B cell (primary cell): ENCODE data around the gene RBM19. TPM values are rescaled to one million over a fixed set of nuclear protein-coding genes. Genes with fewer than 3 reads are reported as not detected.

Experiments used
- ATAC-seq: fragments of 200-7000 bp; cut with Tn5 transposase; one replicate; pipeline ENCODE4 v1.10.0; 2021; ENCODE audit warnings: low read depth, mild to moderate bottlenecking, moderate number of reproducible peaks, moderate library complexity
- CTCF ChIA-PET: fragments of 350-600 bp; sonication (Branson Sonifier 250); formaldehyde crosslinking; loops from one replicate; lab custom pipeline; 2021; ENCODE audit warnings: antibody characterized with exemption, inconsistent platforms; lab: Charles Lee
- POLR2A ChIA-PET: fragments of 350-600 bp; sonication (Branson Sonifier 250); formaldehyde crosslinking; loops from one replicate; lab custom pipeline; 2021; ENCODE audit warnings: antibody characterized with exemption; lab: Charles Lee
- DNase-seq: peaks from one replicate; pipeline ENCODE4 v3.0.0; 2013
- H2AFZ ChIP-seq: 2 replicates; pipeline ENCODE4 v1.6.1; 2012; ENCODE audit warnings: mild to moderate bottlenecking, low read depth, low read length; ENCODE audit not compliant: insufficient read depth, poor library complexity, severe bottlenecking
- H3K27ac ChIP-seq, 2 donors: 1 replicate in 1 of 2; 2 replicates in 1 of 2; pipeline ENCODE4 v1.5.1; 2012 to 2013; ENCODE audit warnings: low read length in 2 of 2, mild to moderate bottlenecking in 2 of 2, moderate library complexity in 1 of 2
- H3K27me3 ChIP-seq, 4 experiments: fragments of 200-600 bp in 1 of 4; sonication (generic) in 1 of 4; replicated peaks in 1 of 4; 1 replicate in 2 of 4; 2 replicates in 2 of 4; pipeline versions ENCODE4 v1.6.1 to v1.7.0; 2013 to 2016; ENCODE audit warnings: low read length in 3 of 4, mild to moderate bottlenecking in 2 of 4, mixed read lengths in 1 of 4, moderate library complexity in 1 of 4; ENCODE audit not compliant: insufficient read depth in 4 of 4, control insufficient read depth in 3 of 4; ENCODE audit errors: control extremely low read depth in 1 of 4
- H3K36me3 ChIP-seq, 2 experiments: replicated peaks in 1 of 2; 1 replicate in 1 of 2; 2 replicates in 1 of 2; pipeline versions ENCODE4 v1.6.1 to v1.7.1; 2013; ENCODE audit warnings: low read length in 1 of 2; ENCODE audit not compliant: insufficient read depth in 2 of 2, control insufficient read depth in 1 of 2; ENCODE audit errors: control extremely low read depth in 1 of 2, extremely low read depth in 1 of 2
- H3K4me1 ChIP-seq, 2 donors: fragments of 200-600 bp in 1 of 2; sonication (generic) in 1 of 2; 1 replicate in 1 of 2; 2 replicates in 1 of 2; pipeline versions ENCODE4 v1.5.1 to v1.6.1; 2013 to 2017; ENCODE audit warnings: low read length in 2 of 2; ENCODE audit not compliant: control insufficient read depth in 2 of 2, insufficient read depth in 2 of 2
- H3K4me2 ChIP-seq: replicated peaks from 2 replicates; pipeline ENCODE3; 2012; ENCODE audit warnings: mild to moderate bottlenecking, low read depth, low read length; ENCODE audit not compliant: poor library complexity, severe bottlenecking
- H3K4me3 ChIP-seq, 5 experiments: fragments of 200-600 bp in 1 of 5; sonication (generic) in 1 of 5; 1 replicate in 3 of 5; 2 replicates in 2 of 5; pipeline versions ENCODE4 v1.5.1 to v1.7.0; 2011 to 2016; ENCODE audit warnings: low read length in 4 of 5, mild to moderate bottlenecking in 4 of 5, low read depth in 2 of 5, control low read depth in 1 of 5, moderate library complexity in 1 of 5; ENCODE audit not compliant: insufficient read depth in 1 of 5; ENCODE audit errors: control extremely low read depth in 1 of 5, extremely low read depth in 1 of 5
- H3K79me2 ChIP-seq: fragments of 200-600 bp; sonication (generic); one replicate; pipeline ENCODE4 v1.6.0; 2016; ENCODE audit warnings: low read length; ENCODE audit not compliant: control insufficient read depth, insufficient read depth
- H3K9ac ChIP-seq: fragments of 200-600 bp; sonication (generic); 2 replicates; pipeline ENCODE4 v1.6.1; 2017; ENCODE audit warnings: mild to moderate bottlenecking, low read length, moderate library complexity
- H3K9me3 ChIP-seq, 3 donors: one replicate each; pipeline versions ENCODE4 v1.6.1 to v1.7.1; 2013; ENCODE audit warnings: low read length in 2 of 3; ENCODE audit not compliant: control insufficient read depth in 2 of 3, insufficient read depth in 1 of 3; ENCODE audit errors: control extremely low read depth in 1 of 3
- H4K20me1 ChIP-seq: 2 replicates; pipeline ENCODE4 v1.6.0; 2012; ENCODE audit warnings: mild to moderate bottlenecking, low read length; ENCODE audit not compliant: insufficient read depth, control insufficient read depth, poor library complexity, severe bottlenecking
- H3K27ac Mint-ChIP-seq: one replicate; pipeline ENCODE4 v1.8.0; 2021; ENCODE audit warnings: mixed read lengths
- H3K27me3 Mint-ChIP-seq: one replicate; pipeline ENCODE4 v1.8.0; 2021; ENCODE audit warnings: mixed read lengths
- H3K4me1 Mint-ChIP-seq: one replicate; pipeline ENCODE4 v1.8.0; 2021; ENCODE audit warnings: mixed read lengths
- H3K4me3 Mint-ChIP-seq: one replicate; pipeline ENCODE4 v1.8.0; 2021; ENCODE audit warnings: mixed read lengths
- H3K9me3 Mint-ChIP-seq: one replicate; pipeline ENCODE4 v1.8.0; 2022; ENCODE audit warnings: mixed read lengths; ENCODE audit not compliant: insufficient read depth
- CTCF ChIP-seq: fragments of 200-600 bp; IDR thresholded peaks from one replicate; pipeline ENCODE4 v1.8.0; 2022; ENCODE audit warnings: antibody characterized with exemption, mild to moderate bottlenecking
- EZH2 ChIP-seq: IDR thresholded peaks from 2 replicates; pipeline ENCODE4 v1.6.1; 2012; ENCODE audit warnings: borderline replicate concordance, low read depth, mild to moderate bottlenecking, moderate library complexity, low read length; ENCODE audit not compliant: insufficient read depth, poor library complexity, severe bottlenecking
- WGBS: methylation state at CpG from one replicate; pipeline ENCODE4 v1.1.5; 2013; ENCODE audit warnings: missing lambda C conversion rate; ENCODE audit not compliant: insufficient coverage; 5-methylcytosine and 5-hydroxymethylcytosine counted together
- intact Hi-C: fragments of 100-400 bp; cut with micrococcal nuclease; formaldehyde crosslinking; loops from one replicate; pipeline ENCODE4 v1.10.0; 2022
- polyA plus RNA-seq: library from polyadenylated mRNA; depleted of rRNA; stranded (reverse); fragments of >200 nt; gene quantifications from 2 replicates; pipeline ENCODE4 v1.2.3, GENCODE V29; 2012
- total RNA-seq, 2 donors: library from RNA; stranded (reverse); fragments of 120-200 nt in 1 of 2; gene quantifications; 1 replicate in 1 of 2; 2 replicates in 1 of 2; pipeline versions ENCODE4 v1.2.3 to v1.2.4, GENCODE V29; 2013 to 2022

RBM19 gene
- total and polyA plus RNA-seq, 2 donors (not counting 1 experiment from before 2014, with no cell fraction given), result 43.1 to 90.0 TPM

- no peak overlapping the region for H3K27ac ChIP-seq
- no peak overlapping the region for H2AFZ ChIP-seq
- H3K4me3 ChIP-seq, result no peak overlapping the region
- no peak for TF ChIP-seq EZH2
- peaks cover 28% of the 10 kb centered on the region for H3K27me3 Mint-ChIP-seq
- no peaks in the 10 kb centered on the region for H3K9me3 Mint-ChIP-seq
- ATAC-seq (no peak), DNase-seq (no peak)
- no peaks in the 10 kb centered on the region for H4K20me1 ChIP-seq
- POLR2A ChIA-PET, result no interaction called here
- intact Hi-C loops, result no loop called here
- H3K4me1 ChIP-seq, result no peaks in the 10 kb centered on the region
- H3K27me3 ChIP-seq, result peaks cover 0 to 10% (median 0%) of the 10 kb centered on the region in 4 experiments
- H3K27ac Mint-ChIP-seq, result no peak overlapping the region
- CTCF ChIA-PET, result no interaction called here
- H3K79me2 ChIP-seq, result no peaks in the 10 kb centered on the region
- peaks cover 0 to 5% (median 0%) of the 10 kb centered on the region in 3 donors for H3K9me3 ChIP-seq
- H3K9ac ChIP-seq, result no peak overlapping the region
- H3K4me2 ChIP-seq, result no peak overlapping the region
- H3K4me3 Mint-ChIP-seq, result no peak overlapping the region
- no peaks in the 10 kb centered on the region for H3K4me1 Mint-ChIP-seq
- no peaks in the 10 kb centered on the region for H3K36me3 ChIP-seq
- 55% methylated on average over 3 of the region's 3 CpGs for WGBS
These were observed 31.2 kb upstream of the RBM19 start for GRCh38 chr12:113997365-113997764.

- no peak for ATAC-seq
- peaks cover 30% of the 10 kb centered on the region for H3K27me3 Mint-ChIP-seq
- CTCF ChIA-PET, result interaction anchor here (1.1 kb wide), 1 partner anchor 29 kb away, joined by 3 read pairs; no protein-coding TSS in a partner anchor
These were observed 29.9 kb upstream of the RBM19 start for GRCh38 chr12:113996026-113996425.

More at GRCh38 chr12:113996026-113996425, 29.9 kb upstream of the RBM19 start:
- Histone ChIP-seq H3K4me2 (no peak overlapping the region), H3K4me3 (no peak overlapping the region), H3K9ac (no peak overlapping the region), H3K9me3 (peaks cover 0 to 7% (median 0%) of the 10 kb centered on the region in 3 donors), H3K4me1 (no peaks in the 10 kb centered on the region), H3K27me3 (peaks cover 0 to 16% (median 0%) of the 10 kb centered on the region in 4 experiments), H3K27ac (no peak overlapping the region), H4K20me1 (no peaks in the 10 kb centered on the region), H2AFZ (no peak overlapping the region), H3K79me2 (no peaks in the 10 kb centered on the region), H3K36me3 (no peaks in the 10 kb centered on the region)
- H3K4me1 Mint-ChIP-seq, result no peaks in the 10 kb centered on the region
- 30% methylated on average over 7 of the region's 7 CpGs for WGBS
- intact Hi-C loops, result no loop called here
- H3K9me3 Mint-ChIP-seq, result no peaks in the 10 kb centered on the region
- TF ChIP-seq EZH2 (no peak), CTCF (no peak)
- H3K27ac Mint-ChIP-seq, result no peak overlapping the region
- POLR2A ChIA-PET, result no interaction called here
- no peak for DNase-seq
- H3K4me3 Mint-ChIP-seq, result no peak overlapping the region
